Muscle layer of colon (tissue), 2 donors: ENCODE results near the gene MACROD2.

ENCODE experiments used
- H3K27ac ChIP-seq: one replicate; pipeline ENCODE4 v1.7.0; 2013; ENCODE audit warnings: low read depth, mild to moderate bottlenecking, low read length, moderate library complexity
- H3K27me3 ChIP-seq, 2 donors: one replicate each; pipeline ENCODE4 v1.7.0; 2013; ENCODE audit warnings: low read length in 2 of 2, mild to moderate bottlenecking in 2 of 2; ENCODE audit not compliant: insufficient read depth in 2 of 2, control insufficient read depth in 1 of 2
- H3K36me3 ChIP-seq: one replicate; pipeline ENCODE4 v1.7.0; 2013; ENCODE audit warnings: mild to moderate bottlenecking, low read length; ENCODE audit not compliant: insufficient read depth
- H3K4me1 ChIP-seq: one replicate; pipeline ENCODE4 v1.7.0; 2013; ENCODE audit warnings: mild to moderate bottlenecking, low read length; ENCODE audit not compliant: insufficient read depth
- H3K4me3 ChIP-seq, 2 donors: one replicate each; pipeline ENCODE4 v1.7.0; 2013; ENCODE audit warnings: low read length in 2 of 2, low read depth in 1 of 2, mild to moderate bottlenecking in 1 of 2, moderate library complexity in 1 of 2
- H3K9ac ChIP-seq: one replicate; pipeline ENCODE4 v1.7.0; 2013; ENCODE audit warnings: low read length
- H3K9me3 ChIP-seq: one replicate; pipeline ENCODE4 v1.7.0; 2013; ENCODE audit warnings: mild to moderate bottlenecking, low read length
- donor health status: abdominal sarcoma.
- donor health status: Adenocarcinoma of cecum.

The MACROD2 gene

GRCh38 chr20:16100767-16101166 is 2105.5 kb downstream of the MACROD2 start:
- H3K4me3 ChIP-seq, result no peak overlapping the region
- H3K9ac ChIP-seq, result no peak overlapping the region
- no peaks in the 10 kb centered on the region for H3K9me3 ChIP-seq
- H3K27me3 ChIP-seq, result no peaks in the 10 kb centered on the region
- no peak overlapping the region for H3K27ac ChIP-seq
- no peaks in the 10 kb centered on the region for H3K36me3 ChIP-seq
- peaks cover 11% of the 10 kb centered on the region for H3K4me1 ChIP-seq
